ENCODE measurements around the gene GRIP1. TPM values are rescaled to one million over a fixed set of nuclear protein-coding genes. Genes with fewer than 3 reads are reported as not detected.

GRIP1 gene
- total RNA-seq, 2 donors from 2014 or later = 0.19 to 0.86 TPM

DNA sequence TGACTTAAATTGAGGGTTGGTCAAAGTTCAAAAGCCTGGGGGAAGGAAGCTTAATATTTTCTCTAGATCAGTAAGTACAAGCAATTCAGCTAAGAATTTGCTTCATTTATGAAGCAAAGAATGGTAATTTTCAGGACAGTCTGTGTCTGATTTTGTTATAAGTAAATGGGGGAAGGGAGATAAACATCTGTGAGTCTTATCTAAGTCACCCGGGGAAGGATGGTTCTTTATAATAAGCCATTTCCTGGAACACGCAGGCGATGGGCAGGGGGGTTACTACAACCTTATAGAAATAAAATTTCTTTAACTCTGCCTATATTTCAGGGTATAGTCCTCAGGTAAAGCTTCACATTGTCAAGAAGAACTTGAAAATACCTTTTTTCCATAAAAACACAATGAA lies 333.7 kb downstream of the GRIP1 start:
- no peaks in the 10 kb centered on the region for H3K27me3 Mint-ChIP-seq
- H3K4me3 Mint-ChIP-seq = no peak overlapping the region
- H3K36me3 Mint-ChIP-seq (ENCODE audit: low read depth) = peaks cover 20% of the 10 kb centered on the region
- no peak for ATAC-seq (replicated peaks)
- H3K27ac Mint-ChIP-seq = peak overlapping the region; percentile 72
- peaks cover 4% of the 10 kb centered on the region for H3K9me3 Mint-ChIP-seq
- peaks cover 13% of the 10 kb centered on the region for H3K4me1 Mint-ChIP-seq

DNA sequence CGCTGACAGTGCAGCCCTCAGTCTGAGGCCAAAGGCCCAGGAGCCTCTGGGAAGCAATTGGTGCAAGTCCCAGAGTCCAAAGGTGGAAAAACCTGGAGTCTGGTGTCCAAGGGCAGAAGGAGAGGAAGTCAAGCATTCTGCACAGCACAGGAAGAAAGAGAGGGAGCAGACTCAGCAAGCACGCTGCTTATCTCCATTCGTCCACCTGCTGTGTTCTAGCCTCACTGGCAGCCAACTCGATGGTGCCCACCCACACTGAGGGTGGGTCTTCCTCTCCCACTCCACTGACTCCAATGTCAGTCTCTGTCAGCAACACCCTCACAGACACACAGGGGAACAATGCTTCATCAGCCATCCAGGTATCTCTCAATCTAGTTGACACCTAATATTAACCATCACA lies 337.8 kb downstream of the GRIP1 start:
- Mint-ChIP-seq H3K4me3 (no peak overlapping the region), H3K9me3 (peaks cover 7% of the 10 kb centered on the region), H3K27me3 (no peaks in the 10 kb centered on the region), H3K4me1 (peaks cover 13% of the 10 kb centered on the region), H3K27ac (no peak overlapping the region), H3K36me3 (ENCODE audit: low read depth) (no peaks in the 10 kb centered on the region)
- no peak for ATAC-seq (replicated peaks)

DNA sequence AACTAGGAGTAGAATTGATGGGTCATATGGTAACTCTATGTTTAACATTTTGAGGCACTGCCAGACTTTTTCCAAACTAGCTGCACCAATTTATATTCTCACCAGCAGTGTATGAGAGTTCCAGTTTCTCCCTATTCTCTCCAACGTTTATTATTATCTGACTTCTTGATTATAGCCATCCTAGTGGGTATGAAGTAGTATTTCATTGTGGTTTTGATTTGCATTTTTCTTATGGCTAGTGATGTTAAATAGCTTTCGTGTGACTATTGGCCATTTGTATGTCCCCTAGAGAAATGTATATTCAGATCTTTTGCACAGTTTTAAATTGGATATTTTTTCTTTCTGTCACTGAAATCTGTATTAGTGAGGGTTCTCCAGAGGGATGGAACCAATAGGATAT lies 338.7 kb downstream of the GRIP1 start:
- peaks cover 11% of the 10 kb centered on the region for H3K4me1 Mint-ChIP-seq
- no peak for ATAC-seq (replicated peaks)
- no peaks in the 10 kb centered on the region for H3K36me3 Mint-ChIP-seq (ENCODE audit: low read depth)
- peaks cover 7% of the 10 kb centered on the region for H3K9me3 Mint-ChIP-seq
- no peak overlapping the region for H3K4me3 Mint-ChIP-seq
- H3K27me3 Mint-ChIP-seq = no peaks in the 10 kb centered on the region
- no peak overlapping the region for H3K27ac Mint-ChIP-seq

DNA sequence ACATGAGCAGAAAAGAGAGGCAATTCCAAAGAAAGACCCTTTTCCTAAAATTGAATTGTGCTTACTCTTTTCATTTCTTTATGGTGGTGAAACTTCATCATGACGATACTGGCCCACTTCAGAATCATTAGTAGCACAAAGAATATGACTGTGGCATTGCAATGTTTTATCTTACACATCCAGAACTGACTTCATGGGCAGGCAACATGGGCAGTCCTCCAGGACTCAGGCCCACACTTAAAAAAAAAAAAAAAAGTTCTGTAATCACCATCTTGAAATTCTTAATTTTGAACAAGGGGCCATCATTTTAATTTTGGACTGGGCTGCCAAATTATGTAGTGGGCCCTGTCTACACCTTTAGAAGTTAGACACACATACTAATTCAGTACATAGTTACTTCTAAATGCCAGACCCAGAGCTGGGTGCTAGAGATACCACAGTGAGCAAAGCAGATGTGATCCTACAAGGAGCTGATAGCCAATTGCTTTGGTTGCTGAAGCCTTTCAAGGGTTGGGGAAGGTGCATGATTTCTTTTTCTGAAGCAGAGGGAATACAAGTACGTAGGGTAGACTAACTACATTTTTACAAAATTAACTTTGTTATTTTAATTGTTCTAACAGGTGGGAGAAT lies 341.4 kb downstream of the GRIP1 start:
- H3K4me3 Mint-ChIP-seq = no peak overlapping the region
- peaks cover 1% of the 10 kb centered on the region for H3K4me1 Mint-ChIP-seq
- H3K9me3 Mint-ChIP-seq = peaks cover 7% of the 10 kb centered on the region
- H3K36me3 Mint-ChIP-seq (ENCODE audit: low read depth) = peaks cover 15% of the 10 kb centered on the region
- no peaks in the 10 kb centered on the region for H3K27me3 Mint-ChIP-seq
- H3K27ac Mint-ChIP-seq = no peak overlapping the region
- no peak for ATAC-seq (replicated peaks)

DNA sequence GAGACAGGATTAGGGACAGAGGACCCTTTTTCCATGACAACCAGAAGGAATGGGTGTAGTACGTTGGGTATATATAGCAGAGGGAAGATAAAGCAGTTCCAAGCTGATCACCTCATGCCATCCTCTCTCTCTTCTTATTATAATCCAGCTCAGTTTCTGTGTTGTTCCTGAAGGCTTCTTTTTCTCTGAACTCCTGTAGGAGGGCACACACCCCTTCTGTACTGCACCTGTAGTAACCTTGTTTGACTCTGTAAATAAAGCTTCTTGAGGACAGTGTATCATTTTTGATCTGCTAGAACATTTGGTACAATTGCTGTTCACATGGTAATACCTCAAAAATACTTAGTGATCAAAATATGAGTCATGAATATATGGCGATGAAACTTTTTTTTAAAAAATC lies 343.1 kb downstream of the GRIP1 start:
- Mint-ChIP-seq H3K27me3 (no peaks in the 10 kb centered on the region), H3K4me1 (peaks cover 6% of the 10 kb centered on the region), H3K4me3 (no peak overlapping the region), H3K27ac (no peak overlapping the region), H3K36me3 (ENCODE audit: low read depth) (peaks cover 33% of the 10 kb centered on the region), H3K9me3 (peaks cover 3% of the 10 kb centered on the region)
- ATAC-seq (replicated peaks) = no peak

DNA sequence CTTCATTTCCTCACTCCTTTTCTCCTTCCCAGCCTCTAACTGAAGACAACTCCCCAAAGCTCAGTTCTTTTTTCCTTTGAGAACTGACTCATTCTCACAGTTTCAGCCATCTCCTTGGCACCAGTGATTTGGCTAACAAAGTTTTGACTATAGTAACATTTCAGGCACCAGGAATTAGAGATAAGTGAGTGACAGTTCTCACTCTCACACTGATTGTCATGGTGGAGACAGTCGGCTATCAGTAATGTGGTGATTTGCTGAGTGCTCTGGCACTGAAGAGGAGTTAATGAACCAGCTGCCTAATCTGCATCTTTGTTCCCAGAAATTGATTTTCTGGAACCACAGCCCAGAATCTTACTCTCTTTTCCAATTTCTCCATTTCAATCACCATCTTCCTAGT lies 347.1 kb downstream of the GRIP1 start:
- Mint-ChIP-seq H3K27me3 (no peaks in the 10 kb centered on the region), H3K36me3 (ENCODE audit: low read depth) (peaks cover 63% of the 10 kb centered on the region), H3K4me3 (no peak overlapping the region), H3K9me3 (no peaks in the 10 kb centered on the region), H3K27ac (peak overlapping the region; percentile 39), H3K4me1 (peaks cover 12% of the 10 kb centered on the region)
- peak; percentile 93 for ATAC-seq (replicated peaks)

DNA sequence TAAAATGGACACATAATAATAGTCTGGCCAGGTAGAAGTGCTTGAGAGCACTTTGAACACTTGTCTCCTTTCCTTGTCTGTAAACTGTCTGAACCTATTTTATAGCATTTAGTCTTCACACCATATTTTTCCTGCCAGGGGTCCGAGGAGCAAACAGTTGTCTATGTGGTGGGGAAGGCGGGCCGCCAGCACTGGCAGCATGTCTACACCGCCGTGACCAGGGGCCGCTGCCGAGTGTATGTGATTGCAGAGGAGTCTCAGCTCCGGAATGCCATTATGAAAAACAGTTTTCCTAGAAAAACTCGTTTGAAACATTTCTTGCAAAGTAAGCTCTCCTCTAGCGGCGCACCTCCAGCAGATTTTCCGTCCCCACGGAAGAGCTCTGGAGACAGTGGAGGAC lies 347.9 kb downstream of the GRIP1 start:
- no peak for ATAC-seq (replicated peaks)
- no peak overlapping the region for H3K27ac Mint-ChIP-seq

DNA sequence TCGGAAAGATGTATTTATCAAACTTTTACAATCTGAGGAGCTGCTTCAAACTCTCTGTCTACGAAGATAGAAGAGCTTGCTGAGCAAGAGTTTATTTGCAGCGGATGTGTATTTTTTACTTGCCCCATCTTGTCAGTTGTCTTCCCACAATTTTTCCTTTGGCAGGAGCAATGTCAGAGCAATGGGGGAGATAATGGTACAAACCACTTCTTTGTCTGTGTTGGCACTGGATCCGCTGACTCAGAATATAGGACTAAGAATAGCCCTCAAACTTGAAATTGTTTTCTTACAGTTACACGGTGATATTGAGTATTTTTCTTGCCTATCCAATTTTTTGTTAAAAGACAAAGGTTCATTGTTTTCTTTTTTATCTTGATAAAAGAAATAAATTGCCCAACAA lies 348.9 kb downstream of the GRIP1 start:
- H3K4me3 Mint-ChIP-seq = no peak overlapping the region
- H3K36me3 Mint-ChIP-seq (ENCODE audit: low read depth) = peaks cover 82% of the 10 kb centered on the region
- no peaks in the 10 kb centered on the region for H3K9me3 Mint-ChIP-seq
- H3K27me3 Mint-ChIP-seq = no peaks in the 10 kb centered on the region
- no peak overlapping the region for H3K27ac Mint-ChIP-seq
- ATAC-seq (replicated peaks) = no peak
- H3K4me1 Mint-ChIP-seq = peaks cover 12% of the 10 kb centered on the region

More for the DNA sequence above, 347.9 kb downstream of the GRIP1 start:
- H3K27me3 Mint-ChIP-seq = no peaks in the 10 kb centered on the region
- H3K9me3 Mint-ChIP-seq = no peaks in the 10 kb centered on the region
- H3K4me1 Mint-ChIP-seq = peaks cover 12% of the 10 kb centered on the region
- H3K4me3 Mint-ChIP-seq = no peak overlapping the region
- peaks cover 71% of the 10 kb centered on the region for H3K36me3 Mint-ChIP-seq (ENCODE audit: low read depth)

DNA sequence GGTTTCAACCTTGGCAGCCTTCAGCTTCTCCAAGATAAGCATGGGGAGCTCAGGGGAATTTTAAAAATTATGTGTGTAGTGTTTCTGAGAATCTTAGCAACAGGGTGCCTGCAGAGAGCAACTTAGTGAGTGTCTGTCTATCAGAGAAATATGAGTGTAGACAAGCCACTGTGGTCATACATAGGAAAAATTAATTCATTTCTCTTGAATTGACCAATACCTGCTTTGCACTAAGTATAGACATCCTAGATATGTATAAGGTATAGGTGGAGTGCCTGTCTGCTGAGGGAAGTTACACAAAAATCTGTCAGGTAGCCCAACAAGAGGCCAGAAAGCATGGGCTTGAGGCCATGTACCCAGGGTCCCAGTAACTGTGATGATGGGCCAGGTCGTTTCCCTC lies 355.9 kb downstream of the GRIP1 start:
- no peak for ATAC-seq (replicated peaks)
- no peaks in the 10 kb centered on the region for H3K27me3 Mint-ChIP-seq
- H3K4me1 Mint-ChIP-seq = peaks cover 13% of the 10 kb centered on the region
- peak overlapping the region; percentile 35 for H3K27ac Mint-ChIP-seq
- no peaks in the 10 kb centered on the region for H3K9me3 Mint-ChIP-seq
- no peak overlapping the region for H3K4me3 Mint-ChIP-seq
- peaks cover 100% of the 10 kb centered on the region for H3K36me3 Mint-ChIP-seq (ENCODE audit: low read depth)

DNA sequence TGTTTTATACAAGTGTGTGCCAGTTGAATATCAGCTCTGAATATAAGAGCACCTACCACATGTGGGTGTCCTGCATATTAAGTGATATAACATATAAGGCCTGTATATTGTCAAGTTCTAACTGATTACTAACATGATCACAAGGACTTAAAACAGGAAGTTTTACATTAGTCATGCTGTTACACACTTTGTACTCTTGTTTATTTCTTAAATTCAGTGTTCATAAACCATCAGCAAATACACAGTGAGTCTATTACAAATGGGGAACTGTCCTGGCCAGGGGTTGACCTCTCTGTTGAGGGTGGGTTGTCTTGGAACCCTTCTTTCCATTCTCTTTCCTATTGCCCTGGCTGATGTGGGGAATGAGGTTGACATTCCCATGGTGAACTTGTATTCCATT lies 357.4 kb downstream of the GRIP1 start:
- Mint-ChIP-seq H3K27ac (peak overlapping the region; percentile 3), H3K4me1 (peaks cover 6% of the 10 kb centered on the region), H3K9me3 (no peaks in the 10 kb centered on the region), H3K27me3 (no peaks in the 10 kb centered on the region), H3K4me3 (no peak overlapping the region), H3K36me3 (ENCODE audit: low read depth) (peaks cover 96% of the 10 kb centered on the region)
- ATAC-seq (replicated peaks) = peak; percentile 54

DNA sequence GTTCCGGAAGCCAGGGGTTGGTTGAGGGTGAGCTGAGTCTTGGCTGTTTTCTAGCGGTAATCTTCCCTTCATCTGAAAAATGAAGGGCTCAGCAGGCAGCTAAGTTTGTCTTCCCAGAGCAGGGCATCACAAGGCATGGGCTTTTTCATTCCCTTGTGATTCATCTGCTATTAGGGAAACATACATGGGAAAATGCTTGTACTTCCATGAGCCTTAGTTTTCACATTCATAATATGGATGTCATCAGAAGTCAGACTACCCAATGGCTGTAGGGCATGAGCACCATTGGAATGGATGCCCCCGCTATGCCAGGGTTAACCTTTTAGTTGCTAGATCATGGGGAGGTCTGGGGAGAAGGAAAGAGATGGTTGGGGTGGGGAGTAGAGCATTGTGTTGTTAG lies 357.9 kb downstream of the GRIP1 start:
- H3K9me3 Mint-ChIP-seq = no peaks in the 10 kb centered on the region
- H3K27ac Mint-ChIP-seq = peak overlapping the region; percentile 3
- no peak overlapping the region for H3K4me3 Mint-ChIP-seq
- peaks cover 96% of the 10 kb centered on the region for H3K36me3 Mint-ChIP-seq (ENCODE audit: low read depth)
- no peaks in the 10 kb centered on the region for H3K27me3 Mint-ChIP-seq
- peaks cover 6% of the 10 kb centered on the region for H3K4me1 Mint-ChIP-seq
- ATAC-seq (replicated peaks) = no peak

DNA sequence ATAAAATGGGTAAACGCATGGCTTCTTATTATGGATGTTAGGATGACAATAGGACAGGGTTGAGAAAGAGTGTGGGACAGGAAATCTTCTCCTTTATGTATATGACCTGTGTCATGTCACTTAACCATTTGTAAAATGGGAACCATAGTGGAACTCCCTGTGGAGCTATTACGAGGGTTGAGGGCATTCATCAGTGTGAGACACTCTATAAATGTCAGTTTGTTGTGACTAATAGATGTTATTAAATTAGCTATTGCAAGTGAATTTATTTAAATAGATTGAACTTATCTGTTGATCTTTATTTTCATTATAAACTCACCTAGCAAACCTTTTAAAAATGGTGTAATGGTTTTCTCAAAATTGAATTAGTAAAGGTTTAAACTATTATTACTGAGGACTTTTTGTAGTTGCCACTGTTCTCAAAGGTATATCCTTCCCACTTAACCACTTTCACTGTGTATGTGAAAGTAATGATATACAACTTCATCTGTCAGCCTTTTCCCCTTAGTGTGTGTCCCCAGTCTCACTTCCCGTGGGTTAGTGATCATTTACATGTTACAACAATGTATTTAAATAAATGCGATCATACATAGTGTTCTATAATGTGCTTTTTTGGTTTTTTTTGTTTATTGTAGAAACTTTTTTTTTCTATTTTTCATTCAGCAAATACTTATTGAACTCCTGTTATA lies 359.5 kb downstream of the GRIP1 start:
- Mint-ChIP-seq H3K27ac (no peak overlapping the region), H3K4me1 (peaks cover 6% of the 10 kb centered on the region), H3K36me3 (ENCODE audit: low read depth) (peaks cover 94% of the 10 kb centered on the region), H3K4me3 (no peak overlapping the region), H3K27me3 (no peaks in the 10 kb centered on the region), H3K9me3 (no peaks in the 10 kb centered on the region)
- no peak for ATAC-seq (replicated peaks)

DNA sequence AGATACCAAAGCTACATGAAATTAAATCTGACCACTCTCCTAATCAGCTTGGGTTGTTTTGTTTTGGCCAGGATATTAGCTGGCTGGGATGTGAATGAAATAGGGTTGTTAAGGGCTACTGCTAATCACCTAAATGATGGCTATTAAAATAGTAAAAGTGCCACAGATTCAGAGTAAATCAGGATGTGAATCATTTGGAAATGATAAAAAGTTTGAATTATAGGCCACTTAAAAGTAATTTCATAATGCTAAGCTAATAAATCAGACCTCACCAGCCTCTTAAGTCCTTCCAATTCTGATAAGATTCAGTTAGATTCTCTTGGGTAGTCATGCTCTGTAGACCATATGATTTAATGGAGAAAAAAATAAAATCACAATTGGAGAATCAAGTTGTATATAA lies 364.6 kb downstream of the GRIP1 start:
- no peak overlapping the region for H3K27ac Mint-ChIP-seq
- H3K27me3 Mint-ChIP-seq = no peaks in the 10 kb centered on the region
- no peak for ATAC-seq (replicated peaks)
- H3K36me3 Mint-ChIP-seq (ENCODE audit: low read depth) = peaks cover 93% of the 10 kb centered on the region
- peaks cover 38% of the 10 kb centered on the region for H3K4me1 Mint-ChIP-seq
- H3K4me3 Mint-ChIP-seq = peak overlapping the region; percentile 45
- H3K9me3 Mint-ChIP-seq = no peaks in the 10 kb centered on the region

DNA sequence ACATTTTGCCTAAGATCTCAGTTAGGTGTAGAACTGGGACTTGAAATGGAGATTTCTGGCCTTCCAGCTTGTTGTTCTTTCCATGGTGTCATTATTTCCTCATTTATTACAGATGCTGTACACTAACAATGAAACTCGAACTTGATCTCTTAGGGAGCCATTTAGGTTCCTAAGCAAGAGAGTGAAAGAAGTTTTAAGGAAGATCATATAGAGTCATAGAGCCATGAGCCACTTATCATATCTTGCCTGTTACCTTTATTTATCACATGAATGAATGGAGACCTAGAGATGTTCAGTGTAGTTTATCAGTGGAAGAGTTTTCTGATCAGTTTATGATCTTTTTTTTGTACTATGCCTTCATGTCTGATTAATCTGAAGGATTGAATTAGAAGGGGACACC lies 366.7 kb downstream of the GRIP1 start:
- peak; percentile 18 for ATAC-seq (replicated peaks)
- H3K27ac Mint-ChIP-seq = peak overlapping the region; percentile 25
- H3K4me1 Mint-ChIP-seq = peaks cover 46% of the 10 kb centered on the region

DNA sequence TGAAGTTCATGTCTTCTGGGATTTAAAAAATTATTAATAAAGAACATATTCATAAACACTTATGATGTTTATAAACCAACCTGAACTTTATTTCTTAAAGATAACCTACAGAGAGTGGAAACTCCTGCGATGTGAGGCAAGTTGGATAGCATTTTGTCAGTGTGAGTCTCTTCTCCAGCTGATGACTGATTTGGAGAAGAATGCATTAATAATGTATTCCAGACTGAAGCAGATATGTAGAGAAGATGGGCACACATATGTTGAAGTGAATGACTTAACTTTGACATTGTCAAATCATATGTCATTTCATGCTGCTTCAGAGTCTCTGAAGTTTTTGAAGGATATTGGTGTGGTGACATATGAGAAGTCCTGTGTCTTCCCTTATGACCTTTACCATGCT lies 369.3 kb downstream of the GRIP1 start:
- peak overlapping the region; percentile 55 for H3K4me3 Mint-ChIP-seq

More for the DNA sequence above, 366.7 kb downstream of the GRIP1 start:
- Mint-ChIP-seq H3K9me3 (no peaks in the 10 kb centered on the region), H3K4me3 (peak overlapping the region; percentile 55), H3K36me3 (ENCODE audit: low read depth) (peaks cover 93% of the 10 kb centered on the region), H3K27me3 (no peaks in the 10 kb centered on the region)

More for the DNA sequence above, 369.3 kb downstream of the GRIP1 start:
- peaks cover 98% of the 10 kb centered on the region for H3K36me3 Mint-ChIP-seq (ENCODE audit: low read depth)
- no peak for ATAC-seq (replicated peaks)
- peaks cover 56% of the 10 kb centered on the region for H3K4me1 Mint-ChIP-seq
- H3K9me3 Mint-ChIP-seq = no peaks in the 10 kb centered on the region
- no peaks in the 10 kb centered on the region for H3K27me3 Mint-ChIP-seq
- no peak overlapping the region for H3K27ac Mint-ChIP-seq
